Gastrocnemius medialis (tissue), 4 donors: Measurements from ENCODE around the gene GRM6. TPM values are rescaled to one million over a fixed set of nuclear protein-coding genes. Genes with fewer than 3 reads are reported as not detected.

Experiments used
- total RNA-seq, 4 donors: library from RNA; depleted of rRNA; stranded (reverse); fragments of >200 nt; gene quantifications; one replicate each; pipeline versions ENCODE4 v1.1.0 to v1.2.3, GENCODE V29; 2016

Gene GRM6
- total RNA-seq, 4 donors from 2014 or later = not detected

Other genes starting within 250 kb of the GRM6 start
- gene ZNF354B, start 135.4 kb downstream of the GRM6 start, total RNA-seq = 10 to 100 TPM in 1 of 4 donors, 1 to 10 TPM in 3; 4.4 to 11.3 (median 5.0) TPM
- 1 to 10 TPM in 3 of 4 donors, under 1 TPM in 1; 0.71 to 2.1 (median 1.5) TPM for gene ZFP2, start 99.4 kb downstream of the GRM6 start, total RNA-seq
- gene ZNF454, start 54.1 kb downstream of the GRM6 start, total RNA-seq = under 1 TPM; 0.17 to 0.71 (median 0.36) TPM
- gene ZNF879, start 28.5 kb upstream of the GRM6 start, total RNA-seq = 1 to 10 TPM; 2.5 to 7.0 (median 3.7) TPM
- gene ZNF354C, start 65.1 kb upstream of the GRM6 start, total RNA-seq = 1 to 10 TPM; 1.6 to 3.5 (median 2.3) TPM